ENCODE measurements around the gene HYDIN. TPM values are rescaled to one million over a fixed set of nuclear protein-coding genes. Genes with fewer than 3 reads are reported as not detected.
A peak's percentile ranks its signal among the peaks of the same experiment; 100 is the strongest.

HYDIN gene
- total and polyA plus RNA-seq, 9 of the 15 experiments (the other 6 are each of a cell fraction or from before 2014, with no cell fraction given): 0.08 to 0.43 (median 0.14) TPM; not detected in 1

DNA sequence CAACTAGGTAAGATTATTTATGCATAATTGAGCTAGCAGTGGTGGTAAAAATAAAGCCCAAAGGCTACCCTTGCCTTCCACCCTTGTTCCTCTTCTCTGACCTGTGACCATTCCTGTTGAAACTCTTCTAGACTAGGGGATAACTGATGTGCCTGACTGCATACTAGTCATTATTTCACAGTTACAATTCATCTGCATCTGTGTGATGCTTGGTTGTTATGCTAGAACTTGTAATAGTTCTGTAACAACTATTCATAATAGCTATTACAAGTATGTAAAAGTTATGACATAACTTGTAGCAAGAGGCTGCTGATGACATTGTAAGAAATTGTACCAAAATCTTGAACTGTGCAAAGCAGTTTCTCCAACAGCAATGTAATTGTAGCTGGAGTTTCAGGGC, 427.2 kb downstream of the HYDIN start (continued):
- TF ChIP-seq, protein P1, sequence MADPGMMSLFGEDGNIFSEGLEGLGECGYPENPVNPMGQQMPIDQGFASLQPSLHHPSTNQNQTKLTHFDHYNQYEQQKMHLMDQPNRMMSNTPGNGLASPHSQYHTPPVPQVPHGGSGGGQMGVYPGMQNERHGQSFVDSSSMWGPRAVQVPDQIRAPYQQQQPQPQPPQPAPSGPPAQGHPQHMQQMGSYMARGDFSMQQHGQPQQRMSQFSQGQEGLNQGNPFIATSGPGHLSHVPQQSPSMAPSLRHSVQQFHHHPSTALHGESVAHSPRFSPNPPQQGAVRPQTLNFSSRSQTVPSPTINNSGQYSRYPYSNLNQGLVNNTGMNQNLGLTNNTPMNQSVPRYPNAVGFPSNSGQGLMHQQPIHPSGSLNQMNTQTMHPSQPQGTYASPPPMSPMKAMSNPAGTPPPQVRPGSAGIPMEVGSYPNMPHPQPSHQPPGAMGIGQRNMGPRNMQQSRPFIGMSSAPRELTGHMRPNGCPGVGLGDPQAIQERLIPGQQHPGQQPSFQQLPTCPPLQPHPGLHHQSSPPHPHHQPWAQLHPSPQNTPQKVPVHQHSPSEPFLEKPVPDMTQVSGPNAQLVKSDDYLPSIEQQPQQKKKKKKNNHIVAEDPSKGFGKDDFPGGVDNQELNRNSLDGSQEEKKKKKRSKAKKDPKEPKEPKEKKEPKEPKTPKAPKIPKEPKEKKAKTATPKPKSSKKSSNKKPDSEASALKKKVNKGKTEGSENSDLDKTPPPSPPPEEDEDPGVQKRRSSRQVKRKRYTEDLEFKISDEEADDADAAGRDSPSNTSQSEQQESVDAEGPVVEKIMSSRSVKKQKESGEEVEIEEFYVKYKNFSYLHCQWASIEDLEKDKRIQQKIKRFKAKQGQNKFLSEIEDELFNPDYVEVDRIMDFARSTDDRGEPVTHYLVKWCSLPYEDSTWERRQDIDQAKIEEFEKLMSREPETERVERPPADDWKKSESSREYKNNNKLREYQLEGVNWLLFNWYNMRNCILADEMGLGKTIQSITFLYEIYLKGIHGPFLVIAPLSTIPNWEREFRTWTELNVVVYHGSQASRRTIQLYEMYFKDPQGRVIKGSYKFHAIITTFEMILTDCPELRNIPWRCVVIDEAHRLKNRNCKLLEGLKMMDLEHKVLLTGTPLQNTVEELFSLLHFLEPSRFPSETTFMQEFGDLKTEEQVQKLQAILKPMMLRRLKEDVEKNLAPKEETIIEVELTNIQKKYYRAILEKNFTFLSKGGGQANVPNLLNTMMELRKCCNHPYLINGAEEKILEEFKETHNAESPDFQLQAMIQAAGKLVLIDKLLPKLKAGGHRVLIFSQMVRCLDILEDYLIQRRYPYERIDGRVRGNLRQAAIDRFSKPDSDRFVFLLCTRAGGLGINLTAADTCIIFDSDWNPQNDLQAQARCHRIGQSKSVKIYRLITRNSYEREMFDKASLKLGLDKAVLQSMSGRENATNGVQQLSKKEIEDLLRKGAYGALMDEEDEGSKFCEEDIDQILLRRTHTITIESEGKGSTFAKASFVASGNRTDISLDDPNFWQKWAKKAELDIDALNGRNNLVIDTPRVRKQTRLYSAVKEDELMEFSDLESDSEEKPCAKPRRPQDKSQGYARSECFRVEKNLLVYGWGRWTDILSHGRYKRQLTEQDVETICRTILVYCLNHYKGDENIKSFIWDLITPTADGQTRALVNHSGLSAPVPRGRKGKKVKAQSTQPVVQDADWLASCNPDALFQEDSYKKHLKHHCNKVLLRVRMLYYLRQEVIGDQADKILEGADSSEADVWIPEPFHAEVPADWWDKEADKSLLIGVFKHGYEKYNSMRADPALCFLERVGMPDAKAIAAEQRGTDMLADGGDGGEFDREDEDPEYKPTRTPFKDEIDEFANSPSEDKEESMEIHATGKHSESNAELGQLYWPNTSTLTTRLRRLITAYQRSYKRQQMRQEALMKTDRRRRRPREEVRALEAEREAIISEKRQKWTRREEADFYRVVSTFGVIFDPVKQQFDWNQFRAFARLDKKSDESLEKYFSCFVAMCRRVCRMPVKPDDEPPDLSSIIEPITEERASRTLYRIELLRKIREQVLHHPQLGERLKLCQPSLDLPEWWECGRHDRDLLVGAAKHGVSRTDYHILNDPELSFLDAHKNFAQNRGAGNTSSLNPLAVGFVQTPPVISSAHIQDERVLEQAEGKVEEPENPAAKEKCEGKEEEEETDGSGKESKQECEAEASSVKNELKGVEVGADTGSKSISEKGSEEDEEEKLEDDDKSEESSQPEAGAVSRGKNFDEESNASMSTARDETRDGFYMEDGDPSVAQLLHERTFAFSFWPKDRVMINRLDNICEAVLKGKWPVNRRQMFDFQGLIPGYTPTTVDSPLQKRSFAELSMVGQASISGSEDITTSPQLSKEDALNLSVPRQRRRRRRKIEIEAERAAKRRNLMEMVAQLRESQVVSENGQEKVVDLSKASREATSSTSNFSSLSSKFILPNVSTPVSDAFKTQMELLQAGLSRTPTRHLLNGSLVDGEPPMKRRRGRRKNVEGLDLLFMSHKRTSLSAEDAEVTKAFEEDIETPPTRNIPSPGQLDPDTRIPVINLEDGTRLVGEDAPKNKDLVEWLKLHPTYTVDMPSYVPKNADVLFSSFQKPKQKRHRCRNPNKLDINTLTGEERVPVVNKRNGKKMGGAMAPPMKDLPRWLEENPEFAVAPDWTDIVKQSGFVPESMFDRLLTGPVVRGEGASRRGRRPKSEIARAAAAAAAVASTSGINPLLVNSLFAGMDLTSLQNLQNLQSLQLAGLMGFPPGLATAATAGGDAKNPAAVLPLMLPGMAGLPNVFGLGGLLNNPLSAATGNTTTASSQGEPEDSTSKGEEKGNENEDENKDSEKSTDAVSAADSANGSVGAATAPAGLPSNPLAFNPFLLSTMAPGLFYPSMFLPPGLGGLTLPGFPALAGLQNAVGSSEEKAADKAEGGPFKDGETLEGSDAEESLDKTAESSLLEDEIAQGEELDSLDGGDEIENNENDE (IDR thresholded peaks at IDR 0.05; ENCODE audit: low read depth, low read length): no peak
- TF ChIP-seq KHSRP (IDR thresholded peaks at IDR 0.05) (no peak), FOXM1 (IDR thresholded peaks at IDR 0.05; ENCODE audit: low read depth) (no peak), FOXM1 (CRISPR knock-in tag; IDR thresholded peaks at IDR 0.05; ENCODE audit: low read depth) (no peak), CEBPG (CRISPR knock-in tag; IDR thresholded peaks at IDR 0.05) (no peak), CEBPG (tag; conservative IDR thresholded peaks at IDR 0.05 in 1 of 2, IDR thresholded peaks at IDR 0.05 in 1 of 2) (peak in 1 of 2 experiments; percentile 87; a peak in 2 of 4 replicates), ZNF197 (CRISPR knock-in tag; IDR thresholded peaks at IDR 0.05; ENCODE audit: low read depth) (no peak)
- TF ChIP-seq, protein P2, sequence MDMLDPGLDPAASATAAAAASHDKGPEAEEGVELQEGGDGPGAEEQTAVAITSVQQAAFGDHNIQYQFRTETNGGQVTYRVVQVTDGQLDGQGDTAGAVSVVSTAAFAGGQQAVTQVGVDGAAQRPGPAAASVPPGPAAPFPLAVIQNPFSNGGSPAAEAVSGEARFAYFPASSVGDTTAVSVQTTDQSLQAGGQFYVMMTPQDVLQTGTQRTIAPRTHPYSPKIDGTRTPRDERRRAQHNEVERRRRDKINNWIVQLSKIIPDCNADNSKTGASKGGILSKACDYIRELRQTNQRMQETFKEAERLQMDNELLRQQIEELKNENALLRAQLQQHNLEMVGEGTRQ (CRISPR knock-in tag; IDR thresholded peaks at IDR 0.05): no peak
- TF ChIP-seq, protein P3, sequence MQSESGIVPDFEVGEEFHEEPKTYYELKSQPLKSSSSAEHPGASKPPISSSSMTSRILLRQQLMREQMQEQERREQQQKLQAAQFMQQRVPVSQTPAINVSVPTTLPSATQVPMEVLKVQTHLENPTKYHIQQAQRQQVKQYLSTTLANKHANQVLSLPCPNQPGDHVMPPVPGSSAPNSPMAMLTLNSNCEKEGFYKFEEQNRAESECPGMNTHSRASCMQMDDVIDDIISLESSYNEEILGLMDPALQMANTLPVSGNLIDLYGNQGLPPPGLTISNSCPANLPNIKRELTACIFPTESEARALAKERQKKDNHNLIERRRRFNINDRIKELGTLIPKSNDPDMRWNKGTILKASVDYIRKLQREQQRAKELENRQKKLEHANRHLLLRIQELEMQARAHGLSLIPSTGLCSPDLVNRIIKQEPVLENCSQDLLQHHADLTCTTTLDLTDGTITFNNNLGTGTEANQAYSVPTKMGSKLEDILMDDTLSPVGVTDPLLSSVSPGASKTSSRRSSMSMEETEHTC (IDR thresholded peaks at IDR 0.05): no peak
- TF ChIP-seq, protein P4, sequence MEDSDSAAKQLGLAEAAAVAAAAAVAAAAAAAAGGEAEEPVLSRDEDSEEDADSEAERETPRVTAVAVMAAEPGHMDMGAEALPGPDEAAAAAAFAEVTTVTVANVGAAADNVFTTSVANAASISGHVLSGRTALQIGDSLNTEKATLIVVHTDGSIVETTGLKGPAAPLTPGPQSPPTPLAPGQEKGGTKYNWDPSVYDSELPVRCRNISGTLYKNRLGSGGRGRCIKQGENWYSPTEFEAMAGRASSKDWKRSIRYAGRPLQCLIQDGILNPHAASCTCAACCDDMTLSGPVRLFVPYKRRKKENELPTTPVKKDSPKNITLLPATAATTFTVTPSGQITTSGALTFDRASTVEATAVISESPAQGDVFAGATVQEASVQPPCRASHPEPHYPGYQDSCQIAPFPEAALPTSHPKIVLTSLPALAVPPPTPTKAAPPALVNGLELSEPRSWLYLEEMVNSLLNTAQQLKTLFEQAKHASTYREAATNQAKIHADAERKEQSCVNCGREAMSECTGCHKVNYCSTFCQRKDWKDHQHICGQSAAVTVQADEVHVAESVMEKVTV (CRISPR knock-in tag; IDR thresholded peaks at IDR 0.05): no peak
- TF ChIP-seq, protein P5, sequence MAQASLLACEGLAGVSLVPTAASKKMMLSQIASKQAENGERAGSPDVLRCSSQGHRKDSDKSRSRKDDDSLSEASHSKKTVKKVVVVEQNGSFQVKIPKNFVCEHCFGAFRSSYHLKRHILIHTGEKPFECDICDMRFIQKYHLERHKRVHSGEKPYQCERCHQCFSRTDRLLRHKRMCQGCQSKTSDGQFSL (CRISPR knock-in tag; IDR thresholded peaks at IDR 0.05): no peak
- TF ChIP-seq, protein P5 (tag; IDR thresholded peaks at IDR 0.05): no peak
